ENCODE results near the gene ZNF616. TPM values are rescaled to one million over a fixed set of nuclear protein-coding genes. Genes with fewer than 3 reads are reported as not detected.
"Not testable (repeated sequence)": the region's sequence is repeated elsewhere in the genome, so short reads cannot be mapped to it uniquely, and the experiment has no call there.

ZNF616 gene
- total RNA-seq, 1 donor from 2014 or later, result 4.3 TPM

GRCh38 chr19:52115526-52116053 is 24.1 kb downstream of the ZNF616 start:
- DNase-seq (ENCODE audit: low spot score), result no peak
- intact Hi-C loops (cut with DNase I), result no loop called here

- DNase-seq (ENCODE audit: low spot score), result no peak
- intact Hi-C loops (cut with DNase I), result no loop called here
These were observed 25.0 kb downstream of the ZNF616 start for GRCh38 chr19:52114691-52115090.

GRCh38 chr19:52112624-52113023 is 27.1 kb downstream of the ZNF616 start:
- no peak for DNase-seq (ENCODE audit: low spot score)
- intact Hi-C loops (cut with DNase I), result no loop called here

GRCh38 chr19:52110780-52111179 is 29.0 kb downstream of the ZNF616 start:
- intact Hi-C loops (cut with DNase I), result no loop called here
- DNase-seq (ENCODE audit: low spot score), result no peak

- DNase-seq (ENCODE audit: low spot score), result no peak
- intact Hi-C loops (cut with DNase I), result no loop called here
These were observed 37.0 kb downstream of the ZNF616 start for GRCh38 chr19:52102782-52103181.

GRCh38 chr19:52101866-52102562 is 37.7 kb downstream of the ZNF616 start:
- intact Hi-C loops (cut with DNase I), result no loop called here
- DNase-seq (ENCODE audit: low spot score), result no peak

- intact Hi-C loops (cut with DNase I), result no loop called here
- no peak for DNase-seq (ENCODE audit: low spot score)
These were observed 40.1 kb downstream of the ZNF616 start for GRCh38 chr19:52099497-52100138.

GRCh38 chr19:52096416-52096815 is 43.3 kb downstream of the ZNF616 start:
- intact Hi-C loops (cut with DNase I); DNase-seq (ENCODE audit: low spot score): not testable (repeated sequence)

- intact Hi-C loops (cut with DNase I), result no loop called here
- peak; percentile 96 for DNase-seq (ENCODE audit: low spot score)
These were observed 44.3 kb downstream of the ZNF616 start, which contains the start of gene ZNF841 for GRCh38 chr19:52095172-52096014. TSS of gene ZNF841 (minus strand) at chr19:52095765. CDS start at chr19:52084801, 10,964 bp downstream.

- intact Hi-C loops (cut with DNase I), result no loop called here
- DNase-seq (ENCODE audit: low spot score), result no peak
These were observed 45.1 kb downstream of the ZNF616 start for GRCh38 chr19:52094526-52095130.

- intact Hi-C loops (cut with DNase I), result no loop called here
- no peak for DNase-seq (ENCODE audit: low spot score)
These were observed 53.3 kb downstream of the ZNF616 start for GRCh38 chr19:52086481-52086880.

GRCh38 chr19:52070496-52070895 is 69.2 kb downstream of the ZNF616 start:
- intact Hi-C loops (cut with DNase I), result no loop called here
- DNase-seq (ENCODE audit: low spot score), result no peak

GRCh38 chr19:52069653-52070052 is 70.1 kb downstream of the ZNF616 start:
- intact Hi-C loops (cut with DNase I), result no loop called here
- DNase-seq (ENCODE audit: low spot score), result no peak

- no peak for DNase-seq (ENCODE audit: low spot score)
- intact Hi-C loops (cut with DNase I), result no loop called here
These were observed 73.4 kb downstream of the ZNF616 start for GRCh38 chr19:52066258-52066863.

GRCh38 chr19:52065399-52065798 is 74.3 kb downstream of the ZNF616 start:
- no peak for DNase-seq (ENCODE audit: low spot score)
- intact Hi-C loops (cut with DNase I), result no loop called here
